GM23338 (cell line): Measurements from ENCODE around the gene MAP4K5.

ENCODE experiments used
- CREB1 ChIP-seq: fragments of 250-450 bp; sonication (Bioruptor Pico); IDR thresholded peaks from 2 replicates; pipeline ENCODE4 v1.5.0; 2020; ENCODE audit warnings: low read depth, mild to moderate bottlenecking, moderate library complexity
- EZH2phosphoT487 ChIP-seq: fragments of 200-600 bp; sonication (generic); IDR thresholded peaks from one replicate; pipeline ENCODE4 v1.8.1; 2018; ENCODE audit warnings: antibody characterized with exemption; ENCODE audit not compliant: unreplicated experiment
- NANOG ChIP-seq: IDR thresholded peaks from 2 replicates; pipeline ENCODE4 v1.6.1; 2016; ENCODE audit warnings: antibody characterized with exemption, borderline replicate concordance
- POLR2AphosphoS5 ChIP-seq: IDR thresholded peaks from 2 replicates; pipeline ENCODE4 v1.6.1; 2016; ENCODE audit warnings: antibody characterized with exemption, low read depth
- ZNF331 ChIP-seq: fragments of 250-450 bp; sonication (Bioruptor Pico); IDR thresholded peaks from 2 replicates; pipeline ENCODE4 v1.5.0; 2020; ENCODE audit warnings: low read depth, mild to moderate bottlenecking, moderate library complexity
- TF ChIP-seq, protein P1 (sequence below), 2 experiments: fragments of 200-600 bp in 1 of 2; sonication (generic) in 1 of 2; conservative IDR thresholded peaks; 2 replicates each; pipeline versions ENCODE4 v1.5.1 to v1.6.1; 2016 to 2017; ENCODE audit warnings: antibody characterized with exemption in 2 of 2, low read depth in 2 of 2, mild to moderate bottlenecking in 2 of 2, moderate library complexity in 1 of 2
- TF ChIP-seq, protein P2 (sequence below): IDR thresholded peaks from one replicate; pipeline ENCODE4 v1.6.1; 2018; ENCODE audit warnings: antibody characterized with exemption; ENCODE audit not compliant: unreplicated experiment

DNA sequence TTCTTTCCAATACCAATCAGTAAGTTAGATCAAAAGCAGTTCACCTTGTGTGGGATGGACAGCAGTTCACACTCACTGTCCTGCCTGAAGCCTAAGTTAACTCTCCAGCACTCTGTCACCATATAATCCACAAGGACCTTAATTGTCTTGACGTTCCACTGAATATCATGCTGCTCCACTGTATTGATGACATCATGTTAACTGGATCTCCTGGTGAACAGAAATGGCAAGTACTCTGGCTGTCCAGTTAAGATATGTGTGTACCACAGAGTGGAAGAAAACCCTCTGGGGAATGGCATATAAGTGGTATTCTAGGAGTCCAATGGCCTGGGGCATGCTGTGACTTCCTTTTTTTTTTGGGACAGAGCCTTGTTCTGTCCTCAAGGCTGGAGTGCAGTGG, 151.9 kb downstream of the MAP4K5 start:
- no peak for TF ChIP-seq POLR2AphosphoS5
- TF ChIP-seq, protein P1, sequence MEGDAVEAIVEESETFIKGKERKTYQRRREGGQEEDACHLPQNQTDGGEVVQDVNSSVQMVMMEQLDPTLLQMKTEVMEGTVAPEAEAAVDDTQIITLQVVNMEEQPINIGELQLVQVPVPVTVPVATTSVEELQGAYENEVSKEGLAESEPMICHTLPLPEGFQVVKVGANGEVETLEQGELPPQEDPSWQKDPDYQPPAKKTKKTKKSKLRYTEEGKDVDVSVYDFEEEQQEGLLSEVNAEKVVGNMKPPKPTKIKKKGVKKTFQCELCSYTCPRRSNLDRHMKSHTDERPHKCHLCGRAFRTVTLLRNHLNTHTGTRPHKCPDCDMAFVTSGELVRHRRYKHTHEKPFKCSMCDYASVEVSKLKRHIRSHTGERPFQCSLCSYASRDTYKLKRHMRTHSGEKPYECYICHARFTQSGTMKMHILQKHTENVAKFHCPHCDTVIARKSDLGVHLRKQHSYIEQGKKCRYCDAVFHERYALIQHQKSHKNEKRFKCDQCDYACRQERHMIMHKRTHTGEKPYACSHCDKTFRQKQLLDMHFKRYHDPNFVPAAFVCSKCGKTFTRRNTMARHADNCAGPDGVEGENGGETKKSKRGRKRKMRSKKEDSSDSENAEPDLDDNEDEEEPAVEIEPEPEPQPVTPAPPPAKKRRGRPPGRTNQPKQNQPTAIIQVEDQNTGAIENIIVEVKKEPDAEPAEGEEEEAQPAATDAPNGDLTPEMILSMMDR (conservative IDR thresholded peaks at IDR 0.05; ENCODE audit: low read depth in 2 of 2), result no peak
- TF ChIP-seq CREB1, result no peak
- no peak for TF ChIP-seq ZNF331
- TF ChIP-seq NANOG, result no peak
- TF ChIP-seq, protein P2, sequence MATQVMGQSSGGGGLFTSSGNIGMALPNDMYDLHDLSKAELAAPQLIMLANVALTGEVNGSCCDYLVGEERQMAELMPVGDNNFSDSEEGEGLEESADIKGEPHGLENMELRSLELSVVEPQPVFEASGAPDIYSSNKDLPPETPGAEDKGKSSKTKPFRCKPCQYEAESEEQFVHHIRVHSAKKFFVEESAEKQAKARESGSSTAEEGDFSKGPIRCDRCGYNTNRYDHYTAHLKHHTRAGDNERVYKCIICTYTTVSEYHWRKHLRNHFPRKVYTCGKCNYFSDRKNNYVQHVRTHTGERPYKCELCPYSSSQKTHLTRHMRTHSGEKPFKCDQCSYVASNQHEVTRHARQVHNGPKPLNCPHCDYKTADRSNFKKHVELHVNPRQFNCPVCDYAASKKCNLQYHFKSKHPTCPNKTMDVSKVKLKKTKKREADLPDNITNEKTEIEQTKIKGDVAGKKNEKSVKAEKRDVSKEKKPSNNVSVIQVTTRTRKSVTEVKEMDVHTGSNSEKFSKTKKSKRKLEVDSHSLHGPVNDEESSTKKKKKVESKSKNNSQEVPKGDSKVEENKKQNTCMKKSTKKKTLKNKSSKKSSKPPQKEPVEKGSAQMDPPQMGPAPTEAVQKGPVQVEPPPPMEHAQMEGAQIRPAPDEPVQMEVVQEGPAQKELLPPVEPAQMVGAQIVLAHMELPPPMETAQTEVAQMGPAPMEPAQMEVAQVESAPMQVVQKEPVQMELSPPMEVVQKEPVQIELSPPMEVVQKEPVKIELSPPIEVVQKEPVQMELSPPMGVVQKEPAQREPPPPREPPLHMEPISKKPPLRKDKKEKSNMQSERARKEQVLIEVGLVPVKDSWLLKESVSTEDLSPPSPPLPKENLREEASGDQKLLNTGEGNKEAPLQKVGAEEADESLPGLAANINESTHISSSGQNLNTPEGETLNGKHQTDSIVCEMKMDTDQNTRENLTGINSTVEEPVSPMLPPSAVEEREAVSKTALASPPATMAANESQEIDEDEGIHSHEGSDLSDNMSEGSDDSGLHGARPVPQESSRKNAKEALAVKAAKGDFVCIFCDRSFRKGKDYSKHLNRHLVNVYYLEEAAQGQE, result no peak
- no peak for TF ChIP-seq EZH2phosphoT487
